22Rv1 (cell line): Measurements from ENCODE around the gene MACC1.

Source experiments
- CTCF ChIP-seq: fragments of 450-650 bp; IDR thresholded peaks from 2 replicates; pipeline ENCODE4 v1.5.1; 2017; ENCODE audit warnings: mild to moderate bottlenecking
- ZFX ChIP-seq: fragments of 450-650 bp; IDR thresholded peaks from 2 replicates; pipeline ENCODE4 v1.6.1; 2017; ENCODE audit warnings: antibody characterized with exemption, borderline replicate concordance

- TF ChIP-seq CTCF (no peak), ZFX (no peak)
Observed at GRCh38 chr7:20185988-20186387, 31.2 kb downstream of the MACC1 start.
